Measurements from ENCODE around the gene CNOT9.

DNA sequence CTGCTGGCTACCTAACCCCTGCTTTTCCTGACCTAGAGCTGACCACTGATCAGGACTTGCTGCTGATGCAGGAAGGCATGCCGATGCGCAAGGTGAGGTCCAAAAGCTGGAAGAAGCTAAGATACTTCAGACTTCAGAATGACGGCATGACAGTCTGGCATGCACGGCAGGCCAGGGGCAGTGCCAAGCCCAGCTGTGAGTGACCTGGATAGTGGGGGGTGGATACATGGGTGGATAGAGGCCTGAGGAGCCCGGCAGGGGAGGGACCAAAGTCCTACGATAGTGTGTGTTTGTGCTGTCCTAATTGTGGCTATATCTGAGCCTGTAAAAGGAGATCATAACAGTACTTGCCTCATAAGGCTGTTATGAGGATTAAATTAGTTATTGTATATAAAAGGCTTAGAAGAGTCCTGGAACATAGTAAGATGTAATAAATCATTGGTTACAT, 47.3 kb downstream of the CNOT9 start:
- TF ChIP-seq, protein P1, sequence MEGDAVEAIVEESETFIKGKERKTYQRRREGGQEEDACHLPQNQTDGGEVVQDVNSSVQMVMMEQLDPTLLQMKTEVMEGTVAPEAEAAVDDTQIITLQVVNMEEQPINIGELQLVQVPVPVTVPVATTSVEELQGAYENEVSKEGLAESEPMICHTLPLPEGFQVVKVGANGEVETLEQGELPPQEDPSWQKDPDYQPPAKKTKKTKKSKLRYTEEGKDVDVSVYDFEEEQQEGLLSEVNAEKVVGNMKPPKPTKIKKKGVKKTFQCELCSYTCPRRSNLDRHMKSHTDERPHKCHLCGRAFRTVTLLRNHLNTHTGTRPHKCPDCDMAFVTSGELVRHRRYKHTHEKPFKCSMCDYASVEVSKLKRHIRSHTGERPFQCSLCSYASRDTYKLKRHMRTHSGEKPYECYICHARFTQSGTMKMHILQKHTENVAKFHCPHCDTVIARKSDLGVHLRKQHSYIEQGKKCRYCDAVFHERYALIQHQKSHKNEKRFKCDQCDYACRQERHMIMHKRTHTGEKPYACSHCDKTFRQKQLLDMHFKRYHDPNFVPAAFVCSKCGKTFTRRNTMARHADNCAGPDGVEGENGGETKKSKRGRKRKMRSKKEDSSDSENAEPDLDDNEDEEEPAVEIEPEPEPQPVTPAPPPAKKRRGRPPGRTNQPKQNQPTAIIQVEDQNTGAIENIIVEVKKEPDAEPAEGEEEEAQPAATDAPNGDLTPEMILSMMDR (IDR thresholded peaks at IDR 0.05 in 2 of 3, conservative IDR thresholded peaks at IDR 0.05 in 1 of 3; ENCODE audit: control insufficient read depth in 2 of 3, extremely low read depth in 1 of 3, insufficient read depth in 1 of 3, low read depth in 3 of 3, low read length in 3 of 3), result no peak
- TF ChIP-seq ZSCAN29 (IDR thresholded peaks at IDR 0.05), result no peak

Data from GM12878 (cell line).